PC-3 (cell line): Measurements from ENCODE around the gene RRP9. TPM values are rescaled to one million over a fixed set of nuclear protein-coding genes. Genes with fewer than 3 reads are reported as not detected.

ENCODE experiments used
- ATAC-seq: fragments of 200-7000 bp; cut with Tn5 transposase; 2 replicates; pipeline ENCODE4 v1.9.1; 2020; ENCODE audit warnings: mild to moderate bottlenecking, moderate library complexity
- BruUV-seq: library from RNA; stranded (reverse); fragments of 400-500 nt; replicated peaks from 2 replicates; lab custom pipeline; 2021; lab: Mats Ljungman, UMichigan
- CTCF ChIA-PET: fragments of 300-600 bp; sonication (Branson Sonifier 250); formaldehyde crosslinking; loops from one replicate; lab custom pipeline; 2022; ENCODE audit warnings: antibody characterized with exemption; lab: Charles Lee
- POLR2A ChIA-PET: fragments of 300-600 bp; sonication (Branson Sonifier 250); formaldehyde crosslinking; loops from one replicate; lab custom pipeline; 2022; ENCODE audit warnings: antibody characterized with exemption; ENCODE audit not compliant: unreplicated experiment; lab: Charles Lee
- DNase-seq: peaks from one replicate; pipeline ENCODE4 v3.0.0-alpha.2; 2015
- H2AFZ ChIP-seq: fragments of 300-600 bp; sonication (generic); 2 replicates; pipeline ENCODE4 v1.6.0; 2016; ENCODE audit warnings: antibody characterized with exemption, low read length
- H3F3A ChIP-seq: fragments of 300-600 bp; sonication (generic); one replicate; pipeline ENCODE4 v1.6.0; 2017; ENCODE audit warnings: antibody characterized with exemption, low read length, control low read depth, mild to moderate bottlenecking; ENCODE audit not compliant: unreplicated experiment
- H3K27ac ChIP-seq: fragments of 300-600 bp; sonication (generic); 2 replicates; pipeline ENCODE4 v1.5.1; 2016; ENCODE audit warnings: mild to moderate bottlenecking, low read length
- H3K27me3 ChIP-seq: fragments of 300-600 bp; sonication (generic); 2 replicates; pipeline ENCODE4 v1.6.1; 2016; ENCODE audit warnings: low read length, mixed read lengths
- H3K36me3 ChIP-seq: fragments of 300-600 bp; sonication (generic); 2 replicates; pipeline ENCODE4 v1.6.1; 2016; ENCODE audit warnings: low read depth, mixed run types, low read length, mixed read lengths
- H3K4me1 ChIP-seq: fragments of 300-600 bp; sonication (generic); 2 replicates; pipeline ENCODE4 v1.5.1; 2016; ENCODE audit warnings: low read length; ENCODE audit not compliant: insufficient read depth
- H3K4me2 ChIP-seq: fragments of 300-600 bp; sonication (generic); 2 replicates; pipeline ENCODE4 v1.6.0; 2016; ENCODE audit warnings: low read length
- H3K4me3 ChIP-seq: fragments of 300-600 bp; sonication (generic); 2 replicates; pipeline ENCODE4 v1.5.1; 2016; ENCODE audit warnings: mild to moderate bottlenecking, low read length, mixed read lengths
- H3K79me2 ChIP-seq: fragments of 300-600 bp; sonication (generic); 2 replicates; pipeline ENCODE4 v1.6.1; 2017; ENCODE audit warnings: low read length, mixed read lengths
- H3K9ac ChIP-seq: fragments of 300-600 bp; sonication (generic); 2 replicates; pipeline ENCODE4 v1.6.0; 2016; ENCODE audit warnings: mild to moderate bottlenecking, low read length
- H3K9me2 ChIP-seq: fragments of 300-600 bp; sonication (generic); replicated peaks from 2 replicates; pipeline ENCODE4 v1.6.1; 2016; ENCODE audit warnings: mixed run types, low read length, mixed read lengths
- H3K9me3 ChIP-seq: fragments of 300-600 bp; sonication (generic); 2 replicates; pipeline ENCODE4 v1.6.1; 2016; ENCODE audit warnings: low read length, mixed read lengths
- H4K20me1 ChIP-seq: fragments of 300-600 bp; sonication (generic); 2 replicates; pipeline ENCODE4 v1.6.1; 2016; ENCODE audit warnings: low read length, mixed read lengths
- EZH2 ChIP-seq: fragments of 300-600 bp; sonication (generic); IDR thresholded peaks from one replicate; pipeline ENCODE4 v1.6.1; 2017; ENCODE audit warnings: antibody characterized with exemption, mild to moderate bottlenecking, low read length; ENCODE audit not compliant: unreplicated experiment
- EZH2phosphoT487 ChIP-seq: fragments of 300-600 bp; sonication (generic); IDR thresholded peaks from 2 replicates; pipeline ENCODE4 v1.6.1; 2018; ENCODE audit warnings: mild to moderate bottlenecking, antibody characterized with exemption, low read length, borderline replicate concordance
- intact Hi-C: fragments of 100-400 bp; cut with micrococcal nuclease; formaldehyde crosslinking; loops from 2 replicates; pipeline ENCODE4 v1.9.0; 2023
- total RNA-seq: library from RNA; depleted of rRNA; stranded (reverse); fragments of >200 nt; gene quantifications from 2 replicates; pipeline ENCODE4 v1.2.3, GENCODE V29; 2014
- TF ChIP-seq, protein P1 (sequence below): fragments of 300-600 bp; sonication (generic); conservative IDR thresholded peaks from 2 replicates; pipeline ENCODE4 v1.5.1; 2017; ENCODE audit warnings: antibody characterized with exemption, low read depth, mild to moderate bottlenecking, low read length

The RRP9 gene
- total RNA-seq, 1 experiment from 2014 or later = 95.0 TPM

- H3K9me3 ChIP-seq = no peaks in the 10 kb centered on the region
- no TSS peak for BruUV-seq
- no peaks in the 10 kb centered on the region for H3K4me1 ChIP-seq
- H3K4me3 ChIP-seq = no peak overlapping the region
- no peak for ATAC-seq
- ChIA-PET POLR2A (no interaction called here), CTCF (no interaction called here)
- no peaks in the 10 kb centered on the region for H3K79me2 ChIP-seq
- no peaks in the 10 kb centered on the region for H3K9me2 ChIP-seq
- no peaks in the 10 kb centered on the region for H3K27me3 ChIP-seq
- no peak overlapping the region for H2AFZ ChIP-seq
- H3K4me2 ChIP-seq = no peak overlapping the region
- H4K20me1 ChIP-seq = no peaks in the 10 kb centered on the region
- intact Hi-C loops = no loop called here
- no peak overlapping the region for H3K27ac ChIP-seq
- no peaks in the 10 kb centered on the region for H3K36me3 ChIP-seq
- no peaks in the 10 kb centered on the region for H3F3A ChIP-seq
- H3K9ac ChIP-seq = no peak overlapping the region
- DNase-seq = no peak
- no peak for TF ChIP-seq EZH2
- TF ChIP-seq, protein P1, sequence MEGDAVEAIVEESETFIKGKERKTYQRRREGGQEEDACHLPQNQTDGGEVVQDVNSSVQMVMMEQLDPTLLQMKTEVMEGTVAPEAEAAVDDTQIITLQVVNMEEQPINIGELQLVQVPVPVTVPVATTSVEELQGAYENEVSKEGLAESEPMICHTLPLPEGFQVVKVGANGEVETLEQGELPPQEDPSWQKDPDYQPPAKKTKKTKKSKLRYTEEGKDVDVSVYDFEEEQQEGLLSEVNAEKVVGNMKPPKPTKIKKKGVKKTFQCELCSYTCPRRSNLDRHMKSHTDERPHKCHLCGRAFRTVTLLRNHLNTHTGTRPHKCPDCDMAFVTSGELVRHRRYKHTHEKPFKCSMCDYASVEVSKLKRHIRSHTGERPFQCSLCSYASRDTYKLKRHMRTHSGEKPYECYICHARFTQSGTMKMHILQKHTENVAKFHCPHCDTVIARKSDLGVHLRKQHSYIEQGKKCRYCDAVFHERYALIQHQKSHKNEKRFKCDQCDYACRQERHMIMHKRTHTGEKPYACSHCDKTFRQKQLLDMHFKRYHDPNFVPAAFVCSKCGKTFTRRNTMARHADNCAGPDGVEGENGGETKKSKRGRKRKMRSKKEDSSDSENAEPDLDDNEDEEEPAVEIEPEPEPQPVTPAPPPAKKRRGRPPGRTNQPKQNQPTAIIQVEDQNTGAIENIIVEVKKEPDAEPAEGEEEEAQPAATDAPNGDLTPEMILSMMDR = no peak
- TF ChIP-seq EZH2phosphoT487 = no peak
Observed at GRCh38 chr3:51959651-51960050, 17.9 kb upstream of the RRP9 start.

DNA sequence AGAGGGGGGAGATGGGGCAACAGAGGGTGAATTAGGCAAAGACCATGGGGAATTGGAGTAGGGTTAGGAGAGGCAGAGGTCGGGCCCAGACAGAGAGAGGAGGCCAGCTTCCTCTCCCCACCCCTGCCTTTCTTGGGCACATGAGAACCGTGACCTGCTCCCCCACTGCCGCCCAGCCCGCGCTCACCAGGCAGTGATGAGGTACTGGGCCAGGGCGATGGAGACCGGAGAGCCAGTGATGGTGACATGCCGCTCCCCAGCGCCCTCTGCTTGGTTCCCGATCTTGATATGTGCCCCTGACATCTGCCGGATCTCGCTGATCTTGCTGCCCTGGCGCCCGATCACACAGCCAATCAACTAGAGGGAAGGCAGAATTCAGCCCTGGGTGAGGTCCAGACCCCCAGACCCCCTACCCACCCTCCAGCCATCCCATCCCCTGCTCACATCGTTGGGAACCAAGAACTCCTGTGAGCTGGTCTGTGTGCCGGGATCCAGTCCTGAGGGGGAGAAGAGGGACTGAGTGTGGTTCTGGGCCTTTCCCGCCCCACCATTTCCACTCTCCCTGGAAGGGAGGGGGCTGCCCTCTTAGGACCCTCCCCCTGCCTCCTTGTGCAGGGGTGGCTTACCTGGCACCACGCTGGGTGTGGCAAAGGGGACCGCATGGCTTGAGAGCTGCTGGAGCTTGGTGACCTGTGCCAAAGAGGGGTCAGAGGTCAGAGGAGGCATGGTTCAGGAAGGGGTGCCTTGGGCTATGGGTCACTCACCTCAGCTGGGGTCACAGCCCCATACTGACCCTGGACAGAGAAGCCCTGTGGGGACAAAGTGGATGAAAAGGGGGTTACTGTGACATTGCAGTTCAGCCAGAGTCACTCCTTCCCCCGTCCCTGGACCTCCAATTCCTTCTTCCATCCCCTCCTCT, 17.2 kb upstream of the RRP9 start:
- intact Hi-C loops = no loop called here
- no peak for DNase-seq
- Histone ChIP-seq H3K9me2 (no peaks in the 10 kb centered on the region), H4K20me1 (no peaks in the 10 kb centered on the region), H3K36me3 (no peaks in the 10 kb centered on the region), H3K27me3 (no peaks in the 10 kb centered on the region), H3K4me1 (no peaks in the 10 kb centered on the region), H2AFZ (no peak overlapping the region), H3K27ac (no peak overlapping the region), H3K79me2 (no peaks in the 10 kb centered on the region), H3K4me3 (no peak overlapping the region), H3F3A (no peaks in the 10 kb centered on the region), H3K9ac (no peak overlapping the region), H3K4me2 (no peak overlapping the region), H3K9me3 (no peaks in the 10 kb centered on the region)
- no TSS peak for BruUV-seq
- POLR2A ChIA-PET = no interaction called here
- no peak for ATAC-seq
- CTCF ChIA-PET = no interaction called here
- TF ChIP-seq EZH2 (no peak), EZH2phosphoT487 (no peak)
- TF ChIP-seq, protein P1 = no peak
